NCI-H146 (cell line): ENCODE results near the gene PHKG1.
"Not testable (repeated sequence)": the region's sequence is repeated elsewhere in the genome, so short reads cannot be mapped to it uniquely, and the experiment has no call there.

Experiments used
- DNase-seq: peaks from one replicate; lab custom pipeline; 2025; lab: John Stamatoyannopoulos, UW

The PHKG1 gene

DNA sequence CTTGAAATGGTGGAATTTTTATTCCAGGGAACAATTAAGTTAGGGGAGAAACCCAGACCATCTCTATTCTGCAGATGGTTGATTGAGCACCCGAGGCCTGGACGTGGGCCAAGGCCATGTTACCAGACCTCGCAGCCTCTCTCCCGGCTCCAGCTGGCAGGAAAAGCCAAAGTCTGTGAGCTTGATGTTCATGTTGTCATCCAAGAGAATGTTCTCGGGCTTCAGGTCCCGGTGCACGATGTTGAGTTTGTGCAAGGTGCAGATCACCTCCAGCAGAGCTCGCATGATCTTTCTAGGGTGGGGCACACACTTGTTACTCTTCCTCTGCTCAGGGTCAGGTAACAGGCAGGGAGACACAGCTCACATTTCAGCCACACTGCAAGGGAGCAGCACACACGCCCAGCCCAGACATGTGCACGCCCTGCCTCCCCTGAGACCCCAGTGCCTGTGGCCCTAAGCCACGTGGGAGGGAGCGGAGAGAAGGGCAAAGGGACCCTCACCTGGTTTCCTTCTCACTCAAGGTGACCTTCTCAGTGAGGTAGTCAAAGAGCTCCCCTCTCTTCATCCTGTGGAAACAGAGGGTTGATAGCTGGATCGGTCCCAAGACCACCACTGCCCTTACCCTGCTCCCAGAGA lies 9.5 kb downstream of the PHKG1 start:
- DNase-seq: no peak

DNA sequence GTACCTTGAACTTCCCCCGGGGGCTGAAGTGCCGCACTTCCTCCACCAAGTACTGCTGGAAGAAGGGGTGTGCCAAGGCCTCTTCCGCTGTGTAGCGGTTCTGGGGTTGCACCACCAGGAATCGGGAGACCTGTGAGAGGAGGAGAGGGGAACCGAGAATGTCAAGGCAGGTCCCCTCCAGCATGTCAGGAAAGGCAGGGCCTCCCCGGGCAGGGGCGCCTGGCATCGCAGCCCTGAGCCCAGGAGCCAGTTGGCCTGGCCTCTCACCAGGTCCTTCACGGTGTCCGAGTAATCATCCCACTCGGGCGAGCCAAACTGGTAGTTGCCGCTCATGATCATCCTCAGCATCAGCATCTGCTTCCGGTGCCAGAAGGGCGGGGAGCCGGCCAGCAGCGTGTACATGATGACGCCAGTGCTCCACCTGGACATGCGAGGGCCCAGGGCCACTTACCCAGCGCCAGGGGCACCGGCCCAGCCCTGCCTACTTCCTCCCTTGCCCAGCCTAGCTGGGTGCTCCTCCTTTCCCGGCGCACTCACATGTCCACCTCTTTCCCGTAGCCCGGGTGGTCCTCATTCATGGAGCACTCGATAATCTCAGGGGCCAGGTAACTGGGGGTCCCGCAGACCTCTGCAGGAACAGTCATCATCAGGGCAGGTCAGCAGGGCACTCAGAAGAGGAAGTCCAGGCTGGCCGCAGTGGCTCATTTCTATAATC lies 11.0 kb downstream of the PHKG1 start:
- no peak for DNase-seq

DNA sequence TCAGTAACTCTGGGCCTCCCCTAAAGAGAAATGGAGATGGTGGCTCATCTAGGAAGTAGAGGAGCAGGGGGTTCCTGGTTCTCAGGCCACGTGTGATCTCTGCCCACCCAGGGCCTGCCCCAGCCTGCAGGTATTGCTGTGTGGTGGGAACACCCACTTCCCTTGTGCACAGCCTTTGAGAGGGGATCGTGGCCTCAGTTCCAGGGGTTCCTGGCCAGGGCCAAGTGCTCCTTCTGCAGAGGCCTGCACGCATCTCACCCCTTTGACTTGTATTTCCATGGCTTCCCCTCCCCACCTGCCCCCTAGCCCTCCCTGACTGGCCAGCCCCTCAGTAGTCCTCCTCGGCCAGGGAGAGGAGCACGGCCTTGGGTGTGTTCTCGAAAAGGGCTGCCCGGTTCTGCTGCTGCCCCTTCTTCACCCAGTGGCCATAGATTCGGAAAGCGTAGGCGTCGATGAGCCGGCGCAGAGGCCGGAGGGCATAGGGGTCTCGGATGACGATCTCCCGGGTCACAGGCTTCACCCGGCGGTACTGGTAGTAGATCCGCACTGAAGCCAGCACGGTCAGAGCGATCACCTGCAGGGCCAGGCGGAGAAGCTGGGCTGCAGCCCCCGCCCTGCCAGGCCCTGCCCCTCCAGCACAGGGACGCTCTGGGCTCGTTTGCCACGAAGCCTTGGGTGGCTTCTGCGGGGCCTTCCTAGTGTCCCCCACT lies 11.9 kb downstream of the PHKG1 start:
- not testable (repeated sequence) for DNase-seq

DNA sequence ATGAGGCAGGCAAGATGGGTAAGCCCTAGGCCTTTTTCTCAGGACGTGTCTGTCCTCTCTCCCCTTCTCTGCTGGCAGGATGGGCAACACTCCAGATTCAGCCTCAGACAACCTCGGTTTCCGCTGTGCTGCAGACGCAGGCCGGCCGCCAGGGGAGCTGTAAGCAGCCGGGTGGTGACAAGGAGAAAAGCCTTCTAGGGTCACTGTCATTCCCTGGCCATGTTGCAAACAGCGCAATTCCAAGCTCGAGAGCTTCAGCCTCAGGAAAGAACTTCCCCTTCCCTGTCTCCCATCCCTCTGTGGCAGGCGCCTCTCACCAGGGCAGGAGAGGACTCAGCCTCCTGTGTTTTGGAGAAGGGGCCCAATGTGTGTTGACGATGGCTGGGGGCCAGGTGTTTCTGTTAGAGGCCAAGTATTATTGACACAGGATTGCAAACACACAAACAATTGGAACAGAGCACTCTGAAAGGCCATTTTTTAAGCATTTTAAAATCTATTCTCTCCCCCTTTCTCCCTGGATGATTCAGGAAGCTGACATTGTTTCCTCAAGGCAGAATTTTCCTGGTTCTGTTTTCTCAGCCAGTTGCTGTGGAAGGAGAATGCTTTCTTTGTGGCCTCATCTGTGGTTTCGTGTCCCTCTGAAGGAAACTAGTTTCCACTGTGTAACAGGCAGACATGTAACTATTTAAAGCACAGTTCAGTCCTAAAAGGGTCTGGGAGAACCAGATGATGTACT lies 13.1 kb downstream of the PHKG1 start:
- peak; percentile 47 for DNase-seq

DNA sequence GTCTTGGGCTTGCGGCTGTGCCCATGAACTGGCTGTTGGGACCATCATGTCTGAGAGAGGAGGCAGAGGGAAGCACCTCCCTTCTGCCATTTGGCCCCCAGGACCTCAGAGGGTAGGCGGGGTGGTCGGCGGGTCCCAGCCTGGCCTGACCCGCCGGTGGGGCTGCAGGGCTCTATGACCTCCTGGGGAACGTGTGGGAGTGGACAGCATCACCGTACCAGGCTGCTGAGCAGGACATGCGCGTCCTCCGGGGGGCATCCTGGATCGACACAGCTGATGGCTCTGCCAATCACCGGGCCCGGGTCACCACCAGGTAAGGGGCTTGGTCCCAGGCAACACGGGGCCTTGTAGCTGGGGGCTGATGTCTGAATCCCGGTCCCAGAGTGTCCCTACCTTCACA lies 14.6 kb downstream of the PHKG1 start:
- no peak for DNase-seq

DNA sequence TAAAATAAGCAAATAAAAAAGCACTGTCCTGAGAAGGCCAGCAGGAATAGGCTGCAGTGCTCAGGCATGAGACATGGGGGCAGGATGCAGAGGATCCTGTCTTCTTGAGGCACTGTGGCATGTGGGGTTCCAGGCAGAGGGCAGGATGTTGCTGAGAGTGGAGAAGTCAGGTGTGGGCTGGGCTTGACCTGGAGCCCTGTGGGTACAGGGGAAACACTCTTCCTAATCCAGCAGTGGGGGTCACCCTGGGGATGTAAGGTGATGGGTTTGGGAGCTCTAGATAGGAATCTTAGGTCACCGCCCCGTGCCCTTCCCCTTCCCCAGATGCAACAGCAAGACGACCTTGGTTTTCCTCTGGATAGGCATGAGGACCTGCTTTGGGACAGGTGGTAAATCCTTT lies 15.1 kb downstream of the PHKG1 start:
- no peak for DNase-seq

DNA sequence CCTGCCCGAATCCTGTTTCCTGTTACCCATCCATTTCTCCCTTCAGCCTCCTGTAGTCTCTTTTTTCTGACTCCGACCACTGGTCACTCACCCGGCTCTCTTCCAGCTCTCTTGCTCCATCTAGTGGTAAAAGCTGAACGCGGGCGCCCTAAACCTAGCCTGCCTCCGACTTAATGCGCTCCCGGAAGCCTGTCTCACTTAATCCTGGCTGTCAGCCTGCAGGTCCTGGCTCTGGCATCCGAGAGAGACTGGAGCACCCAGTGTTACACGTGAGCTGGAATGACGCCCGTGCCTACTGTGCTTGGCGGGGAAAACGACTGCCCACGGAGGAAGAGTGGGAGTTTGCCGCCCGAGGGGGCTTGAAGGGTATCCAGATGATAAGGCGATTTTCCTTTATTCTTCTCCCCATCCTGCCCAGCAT lies 18.4 kb downstream of the PHKG1 start:
- DNase-seq: peak; percentile 73

DNA sequence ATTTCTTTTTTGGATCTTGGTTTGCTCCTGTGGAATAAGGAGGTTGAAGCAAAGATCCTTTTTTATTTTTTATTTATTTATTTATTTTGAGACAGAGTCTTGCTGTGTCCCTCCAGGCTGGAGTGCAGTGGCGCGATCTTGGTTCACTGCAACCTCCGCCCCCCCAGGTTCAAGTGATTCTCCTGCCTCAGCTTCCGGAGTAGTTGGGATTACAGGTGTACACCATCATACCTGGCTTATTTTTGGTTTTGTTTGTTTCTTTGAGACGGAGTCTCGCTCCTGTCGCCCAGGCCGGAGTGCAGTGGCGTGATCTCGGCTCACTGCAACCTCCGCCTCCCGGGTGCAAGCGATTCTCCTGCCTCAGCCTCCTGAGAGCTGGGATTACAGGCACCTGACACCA lies 26.4 kb downstream of the PHKG1 start:
- DNase-seq: not testable (repeated sequence)

DNA sequence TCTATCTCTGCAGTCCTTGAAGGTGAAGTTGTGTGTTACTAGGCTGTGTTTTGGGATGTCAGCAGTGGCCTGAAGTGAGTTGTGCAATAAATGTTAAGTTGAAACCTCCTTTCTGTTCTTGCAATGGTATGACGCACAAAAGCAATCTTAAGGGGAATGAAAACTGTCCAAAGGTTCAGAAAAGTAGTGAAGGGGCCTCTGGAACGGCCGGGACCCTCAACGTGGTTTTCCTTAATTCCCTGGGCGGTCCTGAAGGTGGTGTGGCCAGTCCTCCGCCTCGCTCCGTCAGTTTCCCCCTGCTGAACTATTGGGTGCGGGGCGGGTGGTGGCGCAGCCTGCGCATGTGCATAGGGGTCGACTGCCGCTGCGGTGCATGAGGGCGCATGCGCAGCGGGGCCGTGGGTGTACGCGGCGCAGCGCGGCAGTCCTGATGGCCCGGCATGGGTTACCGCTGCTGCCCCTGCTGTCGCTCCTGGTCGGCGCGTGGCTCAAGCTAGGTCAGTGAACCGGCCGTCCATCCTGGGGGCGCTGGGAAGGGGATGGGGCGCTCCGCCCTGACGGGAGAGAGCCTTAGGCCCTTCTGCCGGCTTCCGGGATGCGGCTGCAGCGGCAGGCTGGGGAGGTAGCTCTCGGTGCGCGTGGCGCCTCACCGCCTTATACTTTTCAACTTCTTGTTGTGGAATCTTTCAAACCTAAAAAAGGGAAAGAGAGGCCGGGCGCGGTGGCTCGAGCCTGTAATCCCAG lies 28.7 kb downstream of the PHKG1 start, which contains the start of gene SUMF2:
TSS of gene SUMF2 (plus strand) at position 405 of the 744 bp plus-strand sequence. CDS start at position 431, 26 bp downstream.
- peak; percentile 94 for DNase-seq

DNA sequence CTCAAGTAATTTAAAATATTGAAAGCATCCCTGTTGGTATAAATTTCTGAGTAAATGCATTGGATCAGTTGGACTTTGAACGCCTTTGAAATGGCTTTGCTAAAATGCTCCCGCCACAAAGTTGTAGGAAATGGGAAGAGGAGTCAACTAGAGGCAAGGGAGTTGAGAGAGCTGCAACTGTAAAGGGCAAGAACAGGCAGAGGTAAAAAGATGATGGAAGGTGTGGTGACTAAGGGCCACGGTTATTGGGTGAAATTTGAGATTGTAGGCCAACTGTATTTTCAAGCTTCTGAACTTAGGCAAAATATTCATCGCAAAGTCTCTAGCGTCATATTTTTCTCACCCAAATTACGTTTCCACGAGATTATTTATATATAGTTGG lies 29.3 kb downstream of the PHKG1 start:
- DNase-seq: no peak

DNA sequence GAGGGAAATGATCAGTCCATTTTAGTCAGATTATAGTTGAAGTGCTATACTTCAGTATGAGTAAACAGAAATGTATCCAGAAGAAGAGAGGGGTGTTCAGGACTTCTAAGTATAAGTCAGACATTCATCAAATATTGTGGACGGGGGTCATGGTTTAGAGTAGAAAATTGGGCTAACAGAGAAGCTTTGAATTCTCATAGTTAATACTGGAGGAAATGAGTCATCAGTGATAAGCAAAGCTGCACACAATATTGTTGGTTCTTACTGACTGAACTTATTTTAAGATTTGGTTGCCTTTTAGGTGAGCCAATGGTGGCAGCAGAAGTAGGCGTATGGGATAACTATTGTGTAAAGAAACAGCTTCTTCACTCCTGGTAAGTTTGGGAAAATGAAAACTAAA lies 30.4 kb downstream of the PHKG1 start:
- DNase-seq: no peak

DNA sequence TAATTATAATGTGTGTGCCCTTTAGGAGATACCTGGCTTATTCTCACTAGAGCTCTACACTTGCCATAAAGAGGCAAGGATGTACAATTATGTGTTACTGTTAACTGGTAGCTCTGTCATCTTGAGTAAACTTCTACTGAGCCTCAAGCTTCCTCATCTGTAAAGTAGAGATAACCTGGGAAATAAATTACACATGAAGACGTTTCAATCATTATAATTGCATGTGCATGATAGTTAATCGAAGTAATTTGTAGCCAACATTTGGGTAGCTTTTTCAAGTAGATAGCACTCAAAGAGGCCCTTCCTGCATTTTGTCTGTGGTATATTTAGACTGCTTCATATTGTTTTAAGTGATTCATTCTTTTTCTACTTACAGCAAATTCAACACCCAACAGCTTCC lies 38.8 kb downstream of the PHKG1 start:
- no peak for DNase-seq

DNA sequence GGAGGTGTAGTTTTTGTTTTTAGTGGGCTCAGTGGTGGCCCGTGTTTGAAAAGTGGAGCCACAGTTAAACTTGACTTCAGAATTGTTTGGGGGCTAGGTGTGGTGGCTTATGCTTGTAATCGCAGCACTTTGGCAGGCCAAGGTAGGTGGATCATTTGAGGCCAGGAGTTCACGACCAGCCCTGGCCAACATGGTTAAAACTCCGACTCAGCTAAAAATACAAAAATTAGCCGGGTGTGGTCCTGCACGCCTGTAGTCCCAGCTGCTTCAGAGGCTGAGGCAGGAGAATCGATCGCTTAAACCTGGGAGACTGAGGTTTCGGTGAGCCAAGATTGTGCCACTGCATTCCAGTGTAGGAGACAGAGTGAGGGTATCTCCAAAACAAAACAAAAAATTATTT lies 39.4 kb downstream of the PHKG1 start:
- DNase-seq: no peak

DNA sequence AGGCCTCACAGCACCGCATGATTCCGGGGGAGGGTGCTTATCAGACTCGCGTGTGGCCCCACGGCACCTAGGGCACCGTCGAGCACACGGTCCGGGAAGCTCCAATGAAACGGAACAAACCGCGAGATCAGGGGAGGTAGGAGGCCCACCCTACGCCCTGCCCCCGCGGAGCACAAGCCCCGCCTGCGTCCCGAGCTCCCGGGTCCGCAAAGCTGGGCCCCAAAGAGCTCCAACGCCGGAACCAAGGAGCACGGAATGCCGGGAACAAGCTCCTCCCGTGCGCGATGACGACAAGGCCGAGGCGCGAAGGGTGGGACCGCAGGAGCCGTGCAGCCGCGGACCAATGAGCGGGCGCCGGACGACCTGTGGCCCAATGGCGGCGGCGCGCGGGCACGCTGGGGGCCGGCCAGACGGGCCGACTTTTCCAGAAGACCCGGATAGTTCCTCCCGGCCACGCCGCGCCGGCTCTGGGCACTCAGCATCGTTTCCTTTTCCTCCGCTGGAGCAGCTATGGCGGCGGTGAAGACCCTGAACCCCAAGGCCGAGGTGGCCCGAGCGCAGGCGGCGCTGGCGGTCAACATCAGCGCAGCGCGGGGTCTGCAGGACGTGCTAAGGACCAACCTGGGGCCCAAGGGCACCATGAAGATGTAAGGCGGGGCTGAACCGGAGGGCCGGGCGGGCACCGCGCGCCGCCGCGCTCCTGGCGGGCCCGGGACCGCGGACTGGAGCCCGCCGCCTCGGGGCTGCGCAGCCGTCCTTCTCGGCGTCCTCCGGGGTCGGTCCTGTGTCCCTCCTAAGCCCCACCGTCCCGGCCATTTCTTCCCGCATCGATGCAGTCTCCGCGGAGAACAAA lies 41.2 kb downstream of the PHKG1 start, which contains the start of the genes CCT6A and PSPH:
TSS of gene CCT6A (plus strand) at position 427 of the 853 bp plus-strand sequence. CDS start at position 511, 84 bp downstream.
TSS of gene PSPH (minus strand) at position 106 of the 853 bp plus-strand sequence. CDS start 30,232 bp downstream, outside the sequence.
- DNase-seq: peak; percentile 99

DNA sequence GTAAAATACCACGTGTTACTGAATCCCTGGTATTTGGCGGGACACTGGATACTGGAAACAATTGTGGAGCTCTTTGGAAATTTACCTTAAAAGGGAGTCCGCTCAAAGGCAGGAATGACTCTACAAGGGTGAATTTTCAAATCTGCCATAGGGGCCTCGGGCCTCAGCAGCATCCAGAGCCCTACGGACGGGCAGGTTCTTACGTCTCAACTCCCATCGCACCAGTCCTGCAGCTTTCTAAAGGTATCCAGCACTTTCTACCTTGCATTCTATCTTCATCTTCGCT lies 41.8 kb downstream of the PHKG1 start:
- no peak for DNase-seq

DNA sequence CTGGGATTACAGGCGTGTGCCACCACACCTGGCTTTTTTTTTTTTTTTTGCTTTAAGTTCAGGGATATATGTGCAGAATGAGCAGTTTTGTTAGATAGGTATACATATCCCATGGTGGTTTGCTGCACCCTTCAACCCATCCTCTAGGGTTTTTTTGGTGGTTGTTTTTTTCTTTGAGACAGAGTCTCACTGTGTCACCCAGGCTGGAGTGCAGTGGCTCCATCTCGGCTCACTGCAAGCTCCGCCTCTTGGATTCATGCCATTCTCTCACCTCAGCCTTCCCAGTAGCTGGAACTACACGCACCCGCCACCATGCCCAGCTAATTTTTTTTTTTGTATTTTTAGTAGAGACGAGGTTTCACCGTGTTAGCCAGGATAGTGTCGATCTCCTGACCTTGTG lies 44.0 kb downstream of the PHKG1 start:
- peak; percentile 13 for DNase-seq

DNA sequence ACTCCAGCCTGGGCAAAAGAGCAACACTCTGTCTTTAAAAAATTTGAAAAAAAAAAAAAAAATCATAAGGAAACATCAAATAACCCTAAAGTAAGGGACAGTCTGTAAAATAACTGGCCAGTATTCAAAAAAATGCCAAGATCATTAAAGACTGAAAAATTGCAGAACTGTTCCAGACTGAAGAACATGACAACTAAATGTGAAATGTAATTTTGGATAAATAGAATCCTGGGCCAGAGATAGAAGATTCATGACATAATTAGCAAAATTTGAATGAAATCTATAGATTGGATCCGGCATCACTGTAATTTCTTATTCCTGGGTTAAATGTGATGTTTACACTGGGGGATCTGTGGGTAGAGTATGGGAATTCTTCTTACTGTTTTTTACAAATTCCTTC lies 44.5 kb downstream of the PHKG1 start:
- DNase-seq: no peak

DNA sequence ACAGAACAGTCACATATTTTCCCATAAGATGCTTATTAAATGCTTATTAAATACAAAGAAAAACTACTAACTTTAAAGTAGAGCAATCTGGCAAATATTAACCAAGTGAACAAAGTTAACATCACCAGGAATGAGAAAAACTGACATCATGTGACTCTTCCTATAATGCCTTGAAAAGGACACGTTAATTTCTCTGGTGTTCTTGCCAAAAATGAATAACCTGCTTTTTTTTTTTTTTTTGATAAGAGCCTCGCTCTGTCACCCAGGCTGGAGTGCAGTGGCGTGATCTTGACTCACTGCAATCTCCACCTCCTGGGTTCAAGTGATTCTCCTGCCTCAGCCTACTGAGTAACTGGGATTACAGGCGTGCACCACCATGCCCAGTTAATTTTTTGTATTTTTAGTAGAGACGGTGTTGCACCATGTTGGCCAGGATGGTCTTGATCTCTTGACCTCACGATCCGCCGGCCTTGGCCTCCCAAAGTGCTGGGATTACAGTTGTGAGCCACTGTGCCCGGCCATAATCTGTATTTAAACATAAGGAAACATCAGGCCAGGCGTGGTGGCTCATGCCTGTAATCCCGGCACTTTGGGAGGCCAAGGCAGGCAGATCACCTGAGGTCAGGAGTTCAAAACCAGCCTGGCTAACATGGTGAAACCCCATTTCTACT lies 45.2 kb downstream of the PHKG1 start:
- DNase-seq: not testable (repeated sequence)

DNA sequence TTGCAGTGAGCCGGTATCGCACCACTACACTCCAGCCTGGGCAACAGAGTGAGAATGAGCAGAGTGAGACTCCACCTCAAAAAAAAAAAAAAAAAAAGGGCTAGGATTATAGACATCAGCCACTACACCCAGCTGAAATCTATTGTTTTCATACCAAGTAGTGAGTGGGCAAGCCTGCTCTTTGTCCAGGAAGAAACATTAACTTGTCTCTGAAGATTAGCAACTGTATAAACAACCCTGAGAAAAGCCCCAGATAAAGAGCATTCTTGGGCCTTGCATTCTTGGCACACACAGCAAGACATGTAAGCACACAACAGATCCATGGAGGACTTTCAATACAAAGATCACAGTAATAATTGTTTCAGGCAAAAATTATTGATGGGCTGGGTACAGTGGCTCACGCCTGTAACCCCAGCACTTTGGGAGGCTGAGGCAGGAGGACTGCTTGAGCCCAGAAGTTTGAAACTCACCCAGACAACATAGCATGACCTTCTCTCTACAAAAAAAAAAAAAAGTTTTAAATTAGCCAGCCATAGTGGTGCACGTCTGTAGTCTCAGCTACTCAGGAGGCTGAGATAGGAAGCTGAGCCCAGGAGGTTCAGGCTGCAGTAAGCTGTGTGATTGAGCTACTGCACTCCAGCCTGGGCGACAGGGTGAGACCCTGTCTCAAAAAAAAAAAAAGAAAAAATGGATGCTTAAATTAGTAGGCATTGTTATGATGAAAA lies 45.9 kb downstream of the PHKG1 start:
- DNase-seq: no peak
